PC-9 (cell line): Measurements from ENCODE around the gene ABLIM2. TPM values are rescaled to one million over a fixed set of nuclear protein-coding genes. Genes with fewer than 3 reads are reported as not detected.

Experiments
- BruUV-seq: library from RNA; stranded (reverse); fragments of 400-500 nt; replicated peaks from 2 replicates; lab custom pipeline; 2021; lab: Mats Ljungman, UMichigan
- CTCF ChIA-PET: fragments of 300-600 bp; sonication (Branson Sonifier 250); formaldehyde crosslinking; loops from one replicate; lab custom pipeline; 2022; ENCODE audit warnings: antibody characterized with exemption; lab: Charles Lee
- POLR2A ChIA-PET: fragments of 300-600 bp; sonication (Branson Sonifier 250); formaldehyde crosslinking; loops from one replicate; lab custom pipeline; 2022; ENCODE audit warnings: antibody characterized with exemption; ENCODE audit not compliant: unreplicated experiment; lab: Charles Lee
- DNase-seq, 2 experiments: peaks; one replicate each; pipeline versions ENCODE4 v3.0.0 to v3.0.0-alpha.2; 2015 to 2022; ENCODE audit warnings: mixed read lengths in 1 of 2
- H2AFZ ChIP-seq: fragments of 200-600 bp; sonication (generic); 2 replicates; pipeline ENCODE4 v1.8.1; 2017; ENCODE audit warnings: antibody characterized with exemption
- H3F3A ChIP-seq: fragments of 200-600 bp; sonication (generic); 2 replicates; pipeline ENCODE4 v1.8.1; 2017; ENCODE audit warnings: antibody characterized with exemption, mild to moderate bottlenecking, low read depth; ENCODE audit not compliant: insufficient read depth
- H3K27ac ChIP-seq: fragments of 200-600 bp; sonication (generic); 2 replicates; pipeline ENCODE4 v1.6.1; 2016; ENCODE audit warnings: mixed run types
- H3K27me3 ChIP-seq: fragments of 200-600 bp; sonication (generic); 2 replicates; pipeline ENCODE4 v1.6.1; 2016; ENCODE audit warnings: low read depth, mixed run types; ENCODE audit not compliant: insufficient read depth
- H3K36me3 ChIP-seq: fragments of 200-600 bp; sonication (generic); 2 replicates; pipeline ENCODE4 v1.6.1; 2016; ENCODE audit warnings: low read depth, mixed run types
- H3K4me1 ChIP-seq: fragments of 200-600 bp; sonication (generic); replicated peaks from 2 replicates; pipeline ENCODE4 v1.6.1; 2016; ENCODE audit warnings: mixed run types; ENCODE audit not compliant: insufficient read depth
- H3K4me2 ChIP-seq: fragments of 200-600 bp; sonication (generic); 2 replicates; pipeline ENCODE4 v1.6.1; 2017; ENCODE audit warnings: mixed run types
- H3K4me3 ChIP-seq: fragments of 200-600 bp; sonication (generic); 2 replicates; pipeline ENCODE4 v1.6.1; 2016; ENCODE audit warnings: mixed run types
- H3K79me2 ChIP-seq: fragments of 200-600 bp; sonication (generic); 2 replicates; pipeline ENCODE4 v1.6.1; 2017; ENCODE audit warnings: low read depth, mixed run types
- H3K9me2 ChIP-seq: fragments of 200-600 bp; sonication (generic); 2 replicates; pipeline ENCODE4 v1.8.1; 2017; ENCODE audit warnings: mild to moderate bottlenecking; ENCODE audit not compliant: insufficient read depth
- H3K9me3 ChIP-seq: fragments of 200-600 bp; sonication (generic); 2 replicates; pipeline ENCODE4 v1.8.1; 2016; ENCODE audit warnings: low read depth; ENCODE audit not compliant: insufficient read depth
- H4K20me1 ChIP-seq: fragments of 200-600 bp; sonication (generic); 2 replicates; pipeline ENCODE4 v1.8.1; 2017; ENCODE audit not compliant: insufficient read depth
- CTCF ChIP-seq: fragments of 200-600 bp; sonication (generic); conservative IDR thresholded peaks from 2 replicates; pipeline ENCODE4 v1.6.1; 2017; ENCODE audit warnings: mixed run types, antibody characterized with exemption, mild to moderate bottlenecking, moderate library complexity
- EZH2 ChIP-seq: fragments of 200-600 bp; sonication (generic); IDR thresholded peaks from 2 replicates; pipeline ENCODE4 v1.8.0; 2017; ENCODE audit warnings: antibody characterized with exemption, low read depth
- intact Hi-C: fragments of 100-400 bp; cut with micrococcal nuclease; formaldehyde crosslinking; loops from one replicate; pipeline ENCODE4 v1.10.0; 2022; ENCODE audit not compliant: unreplicated experiment
- total RNA-seq: library from RNA; stranded (reverse); gene quantifications from 2 replicates; pipeline ENCODE4 v1.2.3, GENCODE V29; 2021

ABLIM2 gene
- total RNA-seq, 1 experiment from 2014 or later, result 1.6 TPM

DNA sequence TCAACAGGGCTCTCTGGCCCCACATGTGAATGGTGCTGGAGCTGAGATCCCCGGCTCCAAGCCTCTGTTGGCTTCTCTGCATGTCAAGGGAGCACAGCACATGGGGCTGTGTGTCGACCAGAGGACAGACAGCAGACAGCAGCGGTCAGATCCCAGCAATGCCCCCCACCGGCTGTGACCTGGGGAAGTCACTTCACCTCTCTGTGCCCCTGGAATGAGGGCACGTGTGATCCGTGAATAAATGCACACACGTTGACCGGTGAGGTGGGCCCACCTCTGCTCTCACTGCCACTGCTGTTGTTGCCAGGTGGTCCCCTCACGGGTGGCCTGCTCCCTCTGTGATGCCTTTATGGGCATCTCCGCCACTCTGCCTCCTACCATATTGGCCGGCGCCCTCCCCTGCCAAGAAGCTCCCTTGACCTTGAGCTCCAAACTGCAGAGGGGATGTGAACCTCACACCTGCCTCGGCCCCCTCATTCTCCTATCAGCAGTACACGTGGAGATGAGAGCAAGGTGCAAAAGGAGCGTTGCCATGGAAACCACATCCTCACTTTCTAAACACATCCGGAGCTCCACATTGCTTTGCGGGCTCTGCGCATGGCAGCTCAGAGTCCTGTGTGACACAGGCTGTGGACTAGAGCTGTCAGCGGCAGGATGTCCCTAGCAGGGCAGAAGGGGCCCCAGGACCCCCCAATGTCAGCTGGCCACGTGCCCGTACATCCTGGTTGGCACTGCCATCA, 75.4 kb downstream of the ABLIM2 start:
- H3K9me2 ChIP-seq, result no peaks in the 10 kb centered on the region
- no peak overlapping the region for H3K27ac ChIP-seq
- H3K36me3 ChIP-seq, result no peaks in the 10 kb centered on the region
- DNase-seq, result no peak
- no peaks in the 10 kb centered on the region for H3K79me2 ChIP-seq
- H2AFZ ChIP-seq, result no peak overlapping the region
- intact Hi-C loops, result no loop called here
- ChIA-PET CTCF (interaction anchor here (0.6 kb wide), 1 partner anchor 159 kb away, joined by 3 read pairs; no protein-coding TSS in a partner anchor), POLR2A (no interaction called here)
- no peak overlapping the region for H3K4me3 ChIP-seq
- TF ChIP-seq CTCF, result no peak
- TF ChIP-seq EZH2, result no peak
- H3K4me1 ChIP-seq, result no peaks in the 10 kb centered on the region
- H3K4me2 ChIP-seq, result no peak overlapping the region
- H3K9me3 ChIP-seq, result no peaks in the 10 kb centered on the region
- no peaks in the 10 kb centered on the region for H3F3A ChIP-seq
- peaks cover 7% of the 10 kb centered on the region for H3K27me3 ChIP-seq
- BruUV-seq, result no TSS peak
- H4K20me1 ChIP-seq, result no peaks in the 10 kb centered on the region

- Histone ChIP-seq H3K4me2 (no peak overlapping the region), H4K20me1 (no peaks in the 10 kb centered on the region), H3K36me3 (no peaks in the 10 kb centered on the region), H3K4me3 (no peak overlapping the region), H3K27ac (no peak overlapping the region), H3K4me1 (no peaks in the 10 kb centered on the region), H3K27me3 (peaks cover 7% of the 10 kb centered on the region), H3K9me3 (no peaks in the 10 kb centered on the region), H3K79me2 (no peaks in the 10 kb centered on the region), H3K9me2 (no peaks in the 10 kb centered on the region), H2AFZ (no peak overlapping the region), H3F3A (no peaks in the 10 kb centered on the region)
- TF ChIP-seq CTCF (no peak), EZH2 (no peak)
- POLR2A ChIA-PET, result no interaction called here
- no TSS peak for BruUV-seq
- intact Hi-C loops, result no loop called here
- DNase-seq, result no peak
- CTCF ChIA-PET, result no interaction called here
Measured at GRCh38 chr4:8082517-8083055, 76.0 kb downstream of the ABLIM2 start.

DNA sequence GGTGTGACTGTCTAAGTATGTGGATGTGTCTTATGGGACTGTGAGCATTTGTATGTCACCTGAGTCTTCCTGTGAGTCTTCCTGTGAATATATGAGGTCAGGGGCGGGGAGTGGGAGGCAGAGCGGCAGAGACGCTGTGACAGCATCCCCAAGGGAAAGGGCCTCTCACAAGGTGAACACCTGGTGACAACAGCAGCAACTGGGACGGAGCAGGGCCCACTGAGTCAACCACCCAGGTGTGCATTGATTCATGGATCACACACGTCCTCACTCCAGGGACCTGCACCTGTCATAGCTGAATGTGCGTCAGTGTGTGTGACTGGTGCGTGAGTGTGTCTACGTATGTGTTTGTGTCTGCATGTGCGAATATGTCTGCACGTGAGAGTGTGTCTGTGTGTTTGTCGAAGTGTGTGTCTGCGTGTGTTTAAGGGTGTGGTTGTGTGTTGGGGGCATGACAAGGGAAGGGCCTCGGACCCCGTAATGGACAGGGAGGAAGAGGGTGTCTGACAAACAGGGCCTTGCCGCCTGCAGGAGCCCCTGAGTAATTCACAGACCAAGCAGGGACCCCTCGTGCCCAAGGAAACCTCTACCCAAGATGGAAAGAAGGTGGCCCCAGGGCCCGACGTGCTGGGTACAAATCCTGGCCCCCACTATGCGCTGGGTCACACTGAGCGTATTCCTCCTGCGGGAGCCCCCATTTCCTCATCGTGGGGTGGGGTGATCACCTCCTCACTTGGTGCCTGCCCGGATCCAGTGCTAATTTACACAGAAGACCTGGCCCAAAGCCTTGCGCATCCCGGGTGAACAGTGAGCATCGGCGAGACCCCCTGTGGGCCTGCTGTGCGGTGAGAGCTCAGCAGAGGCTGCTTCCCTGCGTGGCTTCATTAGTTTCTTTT, 76.7 kb downstream of the ABLIM2 start:
- ChIA-PET POLR2A (no interaction called here), CTCF (no interaction called here)
- no peak overlapping the region for H3K27ac ChIP-seq
- BruUV-seq, result no TSS peak
- H3K4me2 ChIP-seq, result no peak overlapping the region
- no peaks in the 10 kb centered on the region for H3K79me2 ChIP-seq
- no peaks in the 10 kb centered on the region for H3K9me3 ChIP-seq
- DNase-seq, result no peak
- H3K9me2 ChIP-seq, result no peaks in the 10 kb centered on the region
- intact Hi-C loops, result no loop called here
- no peaks in the 10 kb centered on the region for H3F3A ChIP-seq
- peaks cover 7% of the 10 kb centered on the region for H3K27me3 ChIP-seq
- H3K4me1 ChIP-seq, result no peaks in the 10 kb centered on the region
- no peaks in the 10 kb centered on the region for H4K20me1 ChIP-seq
- TF ChIP-seq EZH2, result no peak
- no peak for TF ChIP-seq CTCF
- no peak overlapping the region for H2AFZ ChIP-seq
- H3K4me3 ChIP-seq, result no peak overlapping the region
- no peaks in the 10 kb centered on the region for H3K36me3 ChIP-seq
